HG03439 (cell line): Measurements from ENCODE around the gene TM4SF4.

ENCODE experiments used
- ATAC-seq: cut with Tn5 transposase; IDR thresholded peaks from one replicate; pipeline ENCODE4 v1.9.1; 2021; ENCODE audit warnings: mild to moderate bottlenecking, moderate library complexity; ENCODE audit not compliant: unreplicated experiment

Gene TM4SF4

DNA sequence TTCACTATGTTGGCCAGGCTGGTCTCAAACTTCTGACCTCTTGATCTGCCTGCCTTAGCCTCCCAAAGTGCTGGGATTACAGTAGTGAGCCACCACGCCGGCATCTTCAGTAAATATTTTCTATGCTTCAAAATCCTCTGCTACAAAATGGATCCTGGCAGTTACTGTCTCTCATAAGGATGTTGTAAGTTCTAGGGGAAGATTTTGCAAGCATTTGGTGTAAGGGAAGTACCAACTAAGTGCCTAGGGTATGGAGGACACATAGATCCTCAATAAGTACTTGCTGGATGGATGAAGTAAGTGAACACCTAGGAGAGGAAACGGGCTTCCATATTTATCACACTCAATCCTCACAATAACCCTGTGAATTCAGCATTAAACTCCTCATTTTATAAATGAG lies 6.6 kb downstream of the TM4SF4 start:
- ATAC-seq, result no peak

DNA sequence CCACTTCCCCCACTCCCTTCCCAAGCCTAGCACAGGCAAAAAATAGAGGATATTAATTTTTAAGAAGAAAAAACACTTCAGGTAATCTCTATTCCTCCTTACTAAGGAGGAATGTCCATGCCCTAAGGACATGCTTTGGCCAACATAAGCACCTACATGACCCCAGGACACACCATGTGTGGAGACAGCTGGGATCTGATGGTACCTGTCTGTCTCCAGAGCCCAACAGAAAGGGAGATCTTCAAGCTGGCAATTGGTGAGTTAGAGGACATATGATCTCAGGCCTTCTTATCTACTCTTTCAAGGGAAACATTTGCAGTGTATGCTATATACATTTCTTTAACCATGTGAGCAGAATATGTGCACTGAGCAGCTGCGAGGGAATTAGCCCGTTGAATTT lies 7.0 kb downstream of the TM4SF4 start:
- no peak for ATAC-seq

DNA sequence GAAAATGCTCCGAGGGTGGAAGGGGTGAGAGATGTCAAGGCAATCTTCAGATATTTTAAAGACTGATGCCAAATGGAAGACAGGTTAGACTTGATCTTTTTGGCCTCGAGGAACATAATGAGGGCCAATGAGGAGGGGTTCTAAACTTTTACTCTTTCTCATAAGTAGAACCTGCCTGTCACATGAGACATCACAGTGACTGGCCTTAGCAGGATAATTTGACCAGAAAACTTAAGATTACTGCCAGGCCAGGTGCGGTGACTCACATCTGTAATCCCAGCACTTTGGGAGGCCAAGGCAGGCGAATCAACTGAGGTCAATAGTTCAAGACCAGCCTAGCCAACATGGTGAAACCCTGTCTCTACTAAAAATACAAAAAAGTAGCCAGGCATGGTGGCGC lies 12.2 kb downstream of the TM4SF4 start:
- no peak for ATAC-seq

DNA sequence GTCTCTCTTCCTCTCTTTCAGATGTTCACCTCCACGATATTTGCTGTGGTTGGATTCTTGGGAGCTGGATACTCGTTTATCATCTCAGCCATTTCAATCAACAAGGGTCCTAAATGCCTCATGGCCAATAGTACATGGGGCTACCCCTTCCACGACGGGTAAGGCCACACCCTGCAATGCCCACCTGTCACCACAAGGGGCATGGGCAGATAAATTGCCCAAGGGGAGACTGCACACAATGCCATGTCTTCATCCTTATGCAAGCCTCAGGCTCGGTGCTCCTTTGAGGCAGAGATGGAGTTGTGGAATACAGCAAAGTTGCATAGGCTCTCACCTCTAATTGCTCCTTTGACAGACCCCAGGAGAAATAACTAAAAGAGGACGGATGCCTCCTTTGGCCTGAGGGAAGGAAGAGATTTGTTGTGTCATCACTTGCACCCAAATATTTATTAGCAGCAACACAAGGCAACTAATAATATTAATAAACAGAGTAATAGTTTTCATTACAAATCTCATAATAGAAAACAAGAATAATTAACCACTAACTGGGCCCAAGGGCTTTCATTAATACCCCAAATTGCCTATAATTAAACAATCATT lies 13.2 kb downstream of the TM4SF4 start:
- peak; percentile 67 for ATAC-seq

DNA sequence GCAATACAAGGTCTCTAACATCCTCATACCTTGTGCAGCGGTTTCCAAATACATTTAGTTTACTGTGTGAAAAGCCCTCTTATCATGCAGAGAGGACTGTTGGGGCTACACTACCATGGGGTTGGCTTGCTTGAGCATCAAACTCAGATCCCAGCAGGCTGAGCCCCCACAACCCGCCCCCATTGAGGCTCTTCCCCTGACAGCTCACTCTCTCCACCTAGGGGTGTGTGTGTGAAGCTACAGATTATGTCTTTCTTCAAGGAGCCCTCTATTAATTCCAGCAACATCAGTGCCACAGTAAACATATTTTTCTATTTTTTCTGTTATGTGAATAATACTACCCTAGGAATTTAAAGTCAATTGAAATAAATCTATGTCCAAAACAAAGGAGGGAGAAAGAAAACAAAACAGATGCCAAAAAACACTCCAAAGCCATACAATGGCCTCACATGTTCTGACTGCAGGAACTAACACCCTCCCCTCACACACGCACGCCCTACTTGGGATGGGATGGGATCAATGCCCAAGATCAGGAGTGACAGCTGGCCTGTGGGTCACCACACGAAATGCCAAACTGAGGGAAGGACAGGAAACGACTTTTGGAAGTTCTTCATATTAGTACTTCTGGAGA lies 14.7 kb downstream of the TM4SF4 start:
- no peak for ATAC-seq

DNA sequence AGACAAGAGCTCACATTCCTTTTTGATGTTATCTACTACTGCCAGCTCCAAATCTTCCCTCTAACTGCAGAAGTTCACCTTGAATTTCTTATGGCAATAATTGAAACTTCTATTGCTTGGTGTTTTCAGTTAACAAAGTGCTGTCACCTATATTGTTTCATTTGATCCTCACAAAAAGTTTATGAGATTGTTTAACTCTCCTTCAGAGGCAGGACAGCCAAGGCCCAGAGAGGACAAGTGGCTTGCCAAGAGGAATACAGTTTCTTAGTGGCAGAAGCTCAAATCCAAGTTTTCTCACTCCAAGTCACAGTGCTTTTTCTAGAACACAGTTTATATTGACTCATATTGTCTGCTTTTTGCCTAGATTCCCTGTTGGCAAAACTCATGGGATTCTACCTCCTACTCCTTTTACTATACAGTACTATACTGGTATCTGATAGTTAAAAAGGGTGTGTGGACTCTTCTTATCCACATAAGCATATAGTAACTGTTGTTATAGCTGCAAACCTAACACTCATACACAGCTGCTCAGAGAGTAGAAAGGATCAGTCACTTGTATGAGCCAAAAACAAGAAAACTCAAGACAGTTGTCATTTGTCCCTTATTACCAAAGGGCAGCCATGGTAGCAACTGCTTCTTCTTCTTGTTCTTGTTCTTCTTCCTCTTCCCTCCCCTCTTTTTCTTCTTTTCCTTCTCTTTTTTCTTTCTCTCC lies 15.9 kb downstream of the TM4SF4 start:
- no peak for ATAC-seq

DNA sequence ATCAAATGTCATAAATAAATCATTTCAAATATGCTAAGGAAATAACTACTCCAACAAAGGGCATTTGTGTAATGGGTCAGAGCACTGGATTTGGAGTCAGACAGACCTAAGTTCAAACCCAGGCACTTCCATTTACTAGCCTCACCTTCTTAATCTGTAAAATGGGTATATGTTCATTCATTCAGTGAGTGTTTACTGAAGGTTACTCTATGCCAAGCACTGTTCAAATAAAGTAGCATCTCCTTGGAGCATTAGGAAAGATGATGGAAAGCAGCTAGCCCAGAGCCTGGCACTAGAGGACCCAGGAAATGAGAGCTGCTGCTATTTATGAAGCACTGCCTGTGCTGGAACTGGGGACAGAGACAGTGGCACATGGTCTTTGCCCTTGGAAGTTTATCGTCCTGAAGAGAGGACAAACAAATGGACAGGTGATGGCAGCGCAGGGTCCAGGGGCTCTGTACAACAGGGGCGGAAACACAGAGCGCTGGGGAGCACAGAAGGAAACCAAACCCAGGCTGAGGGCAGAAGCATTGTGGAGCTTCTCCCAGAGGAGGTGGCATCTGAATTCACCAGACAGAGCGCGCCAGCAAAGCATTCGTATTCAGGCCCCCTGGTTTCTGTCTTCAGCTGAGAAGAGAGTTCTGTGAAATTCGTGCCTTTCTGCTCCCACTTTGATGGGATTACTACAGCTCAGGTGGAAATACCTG lies 19.0 kb downstream of the TM4SF4 start:
- no peak for ATAC-seq

DNA sequence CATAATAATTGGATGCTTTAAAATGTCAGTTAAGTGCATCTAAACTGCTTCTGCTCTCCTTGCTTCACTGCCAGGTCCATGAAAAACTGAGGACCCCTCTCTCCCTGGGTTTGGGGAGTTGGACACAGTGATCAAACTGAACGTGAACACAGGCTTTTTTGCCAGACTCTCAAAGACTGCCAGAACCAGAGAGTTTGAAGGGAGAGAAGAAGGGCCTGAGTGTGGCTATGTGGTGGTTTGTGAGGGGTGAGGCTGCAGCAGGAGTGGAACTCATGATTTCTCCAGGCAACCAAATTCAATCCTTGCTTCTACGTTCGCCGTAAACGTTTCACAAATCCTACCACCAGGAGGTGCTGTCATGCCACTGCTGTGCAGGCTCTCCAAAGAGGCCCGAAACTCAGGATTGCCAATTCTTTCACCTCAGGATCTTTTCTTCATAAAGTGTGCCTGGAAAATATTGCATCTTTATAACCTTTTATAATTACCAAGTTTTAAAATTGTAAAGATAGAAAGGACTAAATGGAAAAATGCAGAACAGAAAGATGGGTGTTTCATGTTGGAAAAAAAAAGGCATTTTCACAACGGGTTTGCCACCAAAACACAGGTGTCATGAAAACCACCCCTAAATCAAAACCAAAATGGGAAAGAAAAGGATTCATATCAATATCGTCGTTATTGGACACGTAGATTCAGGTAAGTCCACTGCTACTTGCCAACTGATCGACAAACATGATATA lies 19.7 kb downstream of the TM4SF4 start:
- no peak for ATAC-seq

DNA sequence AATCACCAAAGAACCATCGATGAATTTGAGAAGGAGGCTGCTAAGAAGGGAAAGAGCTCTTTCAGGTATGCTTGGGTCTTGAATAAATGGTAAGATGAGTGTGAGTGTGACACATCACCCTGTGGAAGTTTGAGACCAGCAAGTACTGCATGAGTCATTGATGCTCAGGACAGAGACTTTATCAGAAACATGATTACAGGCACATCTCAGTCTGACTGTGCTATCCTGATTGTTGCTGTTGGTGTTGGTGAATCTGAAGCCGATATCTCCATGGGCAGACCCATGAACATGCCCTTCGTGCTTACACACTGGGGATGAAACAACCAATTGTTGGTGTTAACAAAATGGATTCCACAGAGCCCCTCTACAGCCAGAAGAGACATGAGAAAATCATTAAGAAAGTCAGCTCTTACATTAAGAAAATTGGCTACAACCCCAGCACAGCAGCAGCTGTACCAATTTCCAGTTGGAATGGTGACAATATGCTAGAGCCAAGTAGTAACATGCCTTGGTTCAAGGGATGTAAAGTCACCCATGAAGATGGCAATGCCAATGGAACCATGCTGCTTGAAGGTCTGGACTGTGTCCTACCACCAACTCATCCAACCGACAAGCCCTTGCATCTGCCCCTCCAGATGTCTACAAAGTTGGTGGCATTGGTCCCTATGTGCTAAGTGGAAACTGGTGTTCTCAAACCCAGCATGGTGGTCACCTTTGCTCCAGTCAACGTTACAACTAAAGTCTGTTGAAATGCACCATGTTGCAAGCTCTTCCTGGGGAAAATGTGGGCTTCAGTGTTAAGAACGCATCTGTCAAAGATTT lies 20.5 kb downstream of the TM4SF4 start:
- no peak for ATAC-seq

DNA sequence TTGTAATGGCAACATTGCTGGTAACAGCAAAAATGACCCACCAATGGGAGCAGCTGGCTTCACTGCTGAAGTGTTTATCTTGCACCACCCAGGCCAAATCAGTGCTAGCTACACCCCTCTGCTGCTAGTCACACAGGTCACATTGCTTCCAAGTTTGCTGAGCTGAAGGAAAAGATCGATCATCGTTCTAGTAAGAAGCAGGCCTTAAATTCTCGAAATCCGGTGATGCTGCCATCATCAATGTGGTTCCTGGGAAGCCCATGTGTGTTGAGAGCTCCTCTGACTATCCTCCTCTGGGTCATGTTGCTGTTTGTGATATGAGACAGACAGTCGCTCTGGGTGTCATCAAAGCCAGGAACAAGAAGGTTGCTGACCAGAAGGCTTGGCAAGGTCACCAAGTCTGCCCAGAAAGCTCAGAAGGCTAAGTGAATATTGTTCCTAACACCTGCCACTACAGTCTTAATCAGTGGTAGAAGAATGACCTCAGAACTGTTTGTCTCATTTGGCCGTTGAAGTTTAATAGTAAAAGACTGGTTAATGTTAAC lies 21.2 kb downstream of the TM4SF4 start:
- ATAC-seq, result no peak

DNA sequence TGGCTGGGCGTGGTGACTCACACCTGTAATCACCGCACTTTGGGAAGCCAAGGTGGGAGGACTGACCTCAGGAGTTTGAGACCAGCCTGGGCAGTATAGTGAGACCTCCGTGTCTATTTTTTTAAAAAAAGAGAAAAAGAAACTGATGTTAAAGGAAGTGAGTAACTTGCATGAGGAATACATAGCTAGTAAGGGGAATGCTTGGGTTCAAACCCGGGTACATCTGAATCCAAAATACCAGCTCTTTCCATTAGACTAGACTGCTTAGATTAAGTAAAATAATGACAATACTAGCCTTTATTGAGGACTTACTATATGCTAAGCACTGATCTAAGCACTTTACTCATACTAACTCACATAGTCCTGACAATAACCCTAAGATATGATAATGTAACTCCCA lies 22.4 kb downstream of the TM4SF4 start:
- no peak for ATAC-seq

DNA sequence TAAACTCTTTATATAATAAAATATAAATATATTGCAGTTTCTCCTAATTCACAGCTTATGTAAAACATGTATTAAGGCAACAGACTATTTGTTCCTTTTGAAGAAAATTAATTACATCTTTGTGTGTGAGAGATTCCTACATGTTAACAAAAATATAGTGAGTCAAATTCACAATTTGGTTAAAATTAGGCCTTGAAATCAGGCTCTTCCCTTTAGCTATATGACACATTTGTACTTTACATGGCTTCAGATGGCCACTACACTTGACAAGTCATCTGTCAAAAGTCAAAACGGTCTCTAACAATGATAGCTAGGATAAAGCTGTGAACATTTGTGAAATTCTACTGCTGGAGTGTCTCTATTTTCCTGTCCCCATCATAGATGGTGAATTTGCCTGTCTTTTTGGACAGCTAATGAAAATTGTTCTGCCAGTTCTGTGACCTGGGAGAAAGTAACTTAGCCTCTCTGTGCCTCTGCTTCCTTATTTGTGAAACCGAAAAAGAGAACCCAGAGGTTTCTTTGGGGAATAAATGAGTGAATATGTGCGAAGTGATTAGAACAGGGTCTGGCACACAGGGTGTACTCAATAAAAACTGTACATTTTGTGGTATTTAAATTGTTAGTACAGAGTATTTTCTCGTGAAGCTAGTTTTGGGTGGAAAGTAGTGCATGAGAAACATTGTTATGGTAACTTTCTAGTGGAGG lies 23.6 kb downstream of the TM4SF4 start:
- ATAC-seq, result no peak

DNA sequence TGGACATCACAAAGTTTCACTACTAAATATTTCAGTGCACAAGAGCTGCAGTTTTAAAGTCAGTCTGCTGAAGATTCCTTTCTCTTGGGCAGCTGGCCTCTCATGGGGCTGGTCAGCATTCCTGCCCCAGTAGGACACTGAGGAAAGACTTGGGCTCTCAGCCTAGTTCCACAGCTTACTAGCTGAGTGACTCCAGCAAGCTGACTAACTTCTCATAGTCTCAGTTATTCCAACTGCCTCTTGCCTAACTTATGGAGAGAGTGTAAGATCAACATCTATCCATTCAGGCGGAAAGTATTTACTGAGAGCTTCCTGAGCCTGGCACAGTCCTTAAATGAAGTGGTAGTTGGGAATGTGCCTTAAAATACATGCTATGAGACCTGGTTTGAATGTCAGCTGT lies 27.0 kb downstream of the TM4SF4 start:
- no peak for ATAC-seq

DNA sequence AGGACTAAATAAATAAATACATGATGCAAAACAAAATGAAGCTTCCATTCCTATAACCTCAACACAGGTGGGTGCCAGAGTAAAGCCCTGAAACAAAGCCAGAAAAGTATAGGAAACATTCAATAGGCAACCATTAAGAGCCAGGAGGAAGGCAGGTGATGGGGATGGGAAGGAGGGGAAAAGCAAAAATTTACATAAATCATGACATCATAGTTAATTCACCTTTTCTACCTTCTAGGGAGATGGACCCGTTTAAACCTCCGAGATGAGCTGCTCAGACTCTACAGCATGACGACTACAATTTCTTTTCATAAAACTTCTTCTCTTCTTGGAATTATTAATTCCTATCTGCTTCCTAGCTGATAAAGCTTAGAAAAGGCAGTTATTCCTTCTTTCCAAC lies 27.9 kb downstream of the TM4SF4 start:
- ATAC-seq, result no peak

DNA sequence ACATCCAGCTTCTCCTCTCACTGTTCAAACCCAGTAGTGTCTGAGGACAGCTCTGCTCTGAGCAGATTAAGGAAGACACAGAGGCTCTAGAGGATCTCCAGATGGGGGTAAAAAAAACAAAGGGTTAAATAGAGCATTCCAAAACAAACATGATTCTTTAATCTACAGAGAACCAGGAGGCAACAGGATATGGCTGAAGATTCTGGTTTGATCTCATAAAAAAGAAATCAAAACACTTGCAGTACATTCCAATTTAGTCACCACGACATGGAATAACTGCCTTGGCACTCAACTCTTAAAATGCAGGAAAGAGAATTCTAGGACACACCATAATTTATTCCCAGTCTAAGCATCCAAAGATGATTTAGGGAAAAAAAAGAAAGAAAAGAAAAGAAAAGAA lies 32.0 kb downstream of the TM4SF4 start:
- no peak for ATAC-seq

DNA sequence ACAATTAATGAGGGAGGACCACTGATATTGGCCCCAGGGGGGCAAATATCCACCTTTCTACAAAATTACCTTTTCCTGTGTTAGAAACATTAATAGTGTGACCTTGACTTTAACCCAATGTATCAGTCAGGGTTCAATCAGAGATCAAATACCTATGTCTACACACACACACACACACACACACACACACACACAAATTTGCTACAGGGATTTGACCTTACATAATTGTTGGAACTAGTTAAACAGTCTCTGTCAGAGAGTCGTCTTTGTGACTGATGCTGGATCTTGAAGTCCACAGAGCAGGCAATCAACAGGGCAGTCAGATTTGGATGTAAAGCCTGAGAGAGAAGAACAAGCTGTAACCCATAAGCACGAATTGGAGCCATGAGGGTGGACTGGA lies 32.5 kb downstream of the TM4SF4 start:
- no peak for ATAC-seq

DNA sequence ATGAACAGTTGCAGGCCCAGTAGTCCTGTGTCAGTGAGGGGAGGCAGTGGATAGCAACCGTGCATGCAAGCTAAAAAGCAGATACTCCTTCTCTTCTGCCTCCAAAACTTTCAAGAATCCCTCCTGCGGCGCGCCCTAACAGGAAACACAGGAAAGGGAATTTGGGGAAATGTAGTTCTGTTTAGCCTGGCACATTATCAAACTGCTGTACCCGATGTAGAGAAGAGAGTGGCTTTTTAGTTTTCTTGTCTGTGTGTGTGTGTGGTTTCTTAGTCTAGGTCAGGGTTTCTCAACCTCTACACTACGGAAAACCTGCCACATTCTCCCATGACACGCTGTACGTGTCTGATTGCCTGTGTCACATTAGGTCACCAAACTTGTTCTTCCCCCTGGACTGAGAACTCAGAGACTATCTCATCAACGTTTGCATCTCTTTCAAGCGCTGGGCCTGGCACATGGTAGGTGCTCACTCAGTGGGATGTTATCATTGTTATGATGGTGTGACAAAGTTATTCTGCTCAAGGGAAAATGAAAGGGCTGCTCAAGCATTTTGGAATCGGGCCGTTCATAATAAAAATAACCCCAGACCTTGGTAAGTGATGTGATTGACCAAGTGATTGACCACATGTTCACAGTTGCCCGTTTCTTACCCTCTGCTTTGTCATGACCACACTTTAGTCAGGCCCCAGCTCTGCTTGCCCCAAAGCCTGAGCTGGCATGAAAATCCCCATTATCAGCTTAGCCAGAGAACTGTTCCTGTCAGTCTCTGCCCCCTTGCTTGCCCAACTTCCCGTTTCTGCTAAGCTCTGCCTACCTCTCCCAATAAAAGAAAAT lies 33.2 kb downstream of the TM4SF4 start:
- no peak for ATAC-seq

DNA sequence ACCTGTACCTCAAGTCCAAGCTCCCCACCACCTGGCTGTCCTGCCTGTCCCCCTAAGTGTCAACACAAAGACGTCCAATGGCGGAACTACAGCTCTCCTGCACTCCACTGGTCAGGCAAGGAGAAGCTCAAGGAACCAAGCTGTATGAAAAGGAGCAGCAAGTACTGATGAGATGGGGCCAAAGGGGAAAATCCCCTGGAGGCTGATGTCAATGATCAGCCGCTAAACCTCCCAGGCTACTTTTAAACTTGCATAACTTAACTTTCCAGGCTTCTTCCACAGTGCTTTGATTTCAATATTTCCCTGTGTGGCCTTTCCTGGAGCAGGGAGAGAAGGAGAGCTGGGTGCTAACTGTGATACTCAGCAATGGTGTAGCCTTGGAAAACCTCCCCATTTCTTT lies 35.0 kb downstream of the TM4SF4 start:
- ATAC-seq, result no peak

DNA sequence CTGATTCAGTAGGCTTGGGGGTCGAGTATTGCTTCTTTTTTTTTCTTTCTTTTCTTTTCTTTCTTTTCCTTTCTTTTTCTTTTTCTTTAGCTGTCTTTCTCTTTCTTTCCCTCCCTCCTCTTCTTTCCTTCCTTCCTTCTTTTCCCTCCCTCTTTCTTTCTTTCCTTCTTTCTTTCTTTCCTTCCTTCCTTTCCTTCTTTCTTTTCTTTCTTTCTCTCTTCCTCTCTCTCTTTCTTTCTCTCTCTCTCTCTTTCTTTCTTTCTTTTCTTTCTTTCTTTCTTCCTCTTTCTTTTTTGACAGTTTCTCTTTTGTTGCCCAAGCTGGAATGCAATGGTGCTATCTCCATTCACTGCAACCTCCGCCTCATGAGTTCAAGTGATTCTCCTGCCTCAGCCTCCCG lies 36.0 kb downstream of the TM4SF4 start:
- no peak for ATAC-seq
